Neutrophil (primary cell): ENCODE measurements around the gene DDI1.

ENCODE experiments used
- H3K27ac ChIP-seq: fragments of 200-600 bp; sonication (generic); 2 replicates; pipeline ENCODE4 v1.5.1; 2016; ENCODE audit warnings: mild to moderate bottlenecking, moderate library complexity
- H3K27me3 ChIP-seq: fragments of 200-600 bp; sonication (generic); 2 replicates; pipeline ENCODE4 v1.6.0; 2016; ENCODE audit warnings: mild to moderate bottlenecking
- H3K36me3 ChIP-seq: fragments of 200-600 bp; sonication (generic); 2 replicates; pipeline ENCODE4 v1.5.1; 2017
- H3K4me1 ChIP-seq, 2 experiments: fragments of 200-600 bp in 1 of 2; sonication (generic) in 1 of 2; 1 replicate in 1 of 2; 2 replicates in 1 of 2; pipeline versions ENCODE4 v1.5.1 to v1.6.1; 2013 to 2016; ENCODE audit warnings: low read depth in 1 of 2, low read length in 1 of 2, mild to moderate bottlenecking in 1 of 2, moderate library complexity in 1 of 2; ENCODE audit not compliant: control insufficient read depth in 1 of 2, insufficient read depth in 1 of 2
- H3K4me3 ChIP-seq, 2 experiments: fragments of 200-600 bp in 1 of 2; sonication (generic) in 1 of 2; 1 replicate in 1 of 2; 2 replicates in 1 of 2; pipeline ENCODE4 v1.5.1; 2013 to 2016; ENCODE audit warnings: low read depth in 1 of 2, low read length in 1 of 2, mild to moderate bottlenecking in 1 of 2, moderate library complexity in 1 of 2
- H3K9me3 ChIP-seq: fragments of 200-600 bp; sonication (generic); 2 replicates; pipeline ENCODE4 v1.5.1; 2016
- TF ChIP-seq, protein P1 (sequence below): fragments of 200-600 bp; sonication (generic); IDR thresholded peaks from 2 replicates; pipeline ENCODE4 v1.5.1; 2016; ENCODE audit warnings: antibody characterized with exemption

Gene DDI1

GRCh38 chr11:104015649-104016415 lies 20.6 kb upstream of the DDI1 start:
- TF ChIP-seq, protein P1, sequence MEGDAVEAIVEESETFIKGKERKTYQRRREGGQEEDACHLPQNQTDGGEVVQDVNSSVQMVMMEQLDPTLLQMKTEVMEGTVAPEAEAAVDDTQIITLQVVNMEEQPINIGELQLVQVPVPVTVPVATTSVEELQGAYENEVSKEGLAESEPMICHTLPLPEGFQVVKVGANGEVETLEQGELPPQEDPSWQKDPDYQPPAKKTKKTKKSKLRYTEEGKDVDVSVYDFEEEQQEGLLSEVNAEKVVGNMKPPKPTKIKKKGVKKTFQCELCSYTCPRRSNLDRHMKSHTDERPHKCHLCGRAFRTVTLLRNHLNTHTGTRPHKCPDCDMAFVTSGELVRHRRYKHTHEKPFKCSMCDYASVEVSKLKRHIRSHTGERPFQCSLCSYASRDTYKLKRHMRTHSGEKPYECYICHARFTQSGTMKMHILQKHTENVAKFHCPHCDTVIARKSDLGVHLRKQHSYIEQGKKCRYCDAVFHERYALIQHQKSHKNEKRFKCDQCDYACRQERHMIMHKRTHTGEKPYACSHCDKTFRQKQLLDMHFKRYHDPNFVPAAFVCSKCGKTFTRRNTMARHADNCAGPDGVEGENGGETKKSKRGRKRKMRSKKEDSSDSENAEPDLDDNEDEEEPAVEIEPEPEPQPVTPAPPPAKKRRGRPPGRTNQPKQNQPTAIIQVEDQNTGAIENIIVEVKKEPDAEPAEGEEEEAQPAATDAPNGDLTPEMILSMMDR: no peak
- Histone ChIP-seq H3K9me3 (no peaks in the 10 kb centered on the region), H3K27ac (no peak overlapping the region), H3K4me1 (no peaks in the 10 kb centered on the region), H3K27me3 (no peaks in the 10 kb centered on the region), H3K4me3 (no peak overlapping the region), H3K36me3 (no peaks in the 10 kb centered on the region)

- TF ChIP-seq, protein P1: no peak
- no peaks in the 10 kb centered on the region for H3K27me3 ChIP-seq
Measured at GRCh38 chr11:104024572-104024971, 11.9 kb upstream of the DDI1 start.

DNA sequence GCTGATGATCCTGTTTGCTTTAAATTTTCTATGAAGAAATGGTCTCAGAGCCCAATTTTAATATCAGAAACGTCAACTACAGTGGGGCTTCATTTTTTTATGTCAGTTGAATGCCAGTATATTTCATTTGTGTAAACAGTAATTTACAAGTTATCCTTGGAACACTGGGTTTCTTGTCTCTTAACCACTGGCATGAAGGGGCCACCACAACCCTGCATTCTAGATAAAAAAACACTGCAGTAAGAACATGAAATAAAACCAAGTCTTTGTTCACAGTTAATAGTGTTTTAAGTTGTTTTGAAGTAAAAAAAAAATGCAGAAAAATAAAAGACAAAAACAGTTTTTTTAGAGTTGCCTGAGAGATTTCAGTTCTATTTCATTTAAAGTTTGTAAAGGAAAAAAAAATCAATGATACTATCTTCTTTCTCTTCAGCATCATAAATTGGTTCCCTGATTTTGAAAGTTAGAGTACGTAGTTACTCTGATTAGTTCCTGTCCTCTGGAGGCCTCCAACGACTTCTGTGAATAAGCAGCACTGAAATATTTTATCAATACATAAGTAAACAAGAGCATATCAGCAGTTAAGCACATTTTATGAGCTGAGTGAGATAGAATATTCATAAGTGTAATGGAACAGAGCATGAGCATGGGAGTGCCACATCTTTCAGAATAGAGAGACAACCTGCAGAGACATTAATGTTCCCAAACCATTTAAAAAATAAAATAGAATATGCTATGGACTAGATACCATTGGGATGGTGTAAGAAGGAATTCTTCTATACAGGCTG lies 7.8 kb upstream of the DDI1 start:
- H3K4me1 ChIP-seq: no peaks in the 10 kb centered on the region
- no peaks in the 10 kb centered on the region for H3K36me3 ChIP-seq
- H3K27ac ChIP-seq: no peak overlapping the region
- H3K27me3 ChIP-seq: no peaks in the 10 kb centered on the region
- H3K4me3 ChIP-seq: no peak overlapping the region
- H3K9me3 ChIP-seq: no peaks in the 10 kb centered on the region
- TF ChIP-seq, protein P1: no peak

More at GRCh38 chr11:104024572-104024971, 11.9 kb upstream of the DDI1 start:
- Histone ChIP-seq H3K9me3 (no peaks in the 10 kb centered on the region), H3K36me3 (no peaks in the 10 kb centered on the region), H3K4me3 (no peak overlapping the region), H3K27ac (no peak overlapping the region), H3K4me1 (no peaks in the 10 kb centered on the region)

GRCh38 chr11:104033134-104033533 lies 3.3 kb upstream of the DDI1 start:
- Histone ChIP-seq H3K27ac (no peak overlapping the region), H3K27me3 (no peaks in the 10 kb centered on the region), H3K4me3 (no peak overlapping the region), H3K9me3 (no peaks in the 10 kb centered on the region), H3K36me3 (no peaks in the 10 kb centered on the region), H3K4me1 (no peaks in the 10 kb centered on the region)
- TF ChIP-seq, protein P1: no peak

DNA sequence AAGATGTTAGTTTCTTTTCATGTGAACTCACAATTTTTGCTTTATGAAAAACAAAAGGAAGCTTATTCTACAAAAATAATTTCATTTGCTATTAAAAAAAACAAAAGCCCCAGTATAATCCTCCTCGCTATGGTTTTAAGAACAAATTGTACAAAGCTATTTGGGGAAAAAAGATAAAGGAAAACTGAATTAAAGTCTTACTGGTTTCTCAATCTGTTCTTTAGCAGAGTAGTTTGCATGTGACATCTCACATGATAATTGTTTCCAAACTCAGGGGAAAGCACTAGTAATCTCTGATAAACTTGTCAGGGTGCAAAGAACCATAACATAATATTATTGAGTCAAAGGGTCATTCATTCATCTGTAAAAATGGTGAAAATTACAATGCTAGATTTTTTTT lies 2.9 kb upstream of the DDI1 start:
- H3K36me3 ChIP-seq: no peaks in the 10 kb centered on the region
- H3K27me3 ChIP-seq: no peaks in the 10 kb centered on the region
- H3K9me3 ChIP-seq: no peaks in the 10 kb centered on the region
- TF ChIP-seq, protein P1: no peak
- H3K27ac ChIP-seq: no peak overlapping the region
- H3K4me3 ChIP-seq: no peak overlapping the region
- no peaks in the 10 kb centered on the region for H3K4me1 ChIP-seq
